Measurements from ENCODE around the gene TXNRD2.

GRCh38 chr22:19871023-19871844, 70.4 kb downstream of the TXNRD2 start:
- TF ChIP-seq CTCF (IDR thresholded peaks at IDR 0.05; ENCODE audit: poor library complexity, severe bottlenecking), result no peak
- no peak for TF ChIP-seq EZH2 (IDR thresholded peaks at IDR 0.05; ENCODE audit: borderline replicate concordance, insufficient read depth, low read length, poor library complexity, severe bottlenecking)
- no peak for TF ChIP-seq REST (IDR thresholded peaks at IDR 0.05; ENCODE audit: borderline replicate concordance)
- TF ChIP-seq EP300 (conservative IDR thresholded peaks at IDR 0.05; ENCODE audit: poor library complexity, severe bottlenecking), result no peak
- no peak for TF ChIP-seq TAF1 (IDR thresholded peaks at IDR 0.05; ENCODE audit: low read depth)
- no peak for TF ChIP-seq POLR2AphosphoS5 (IDR thresholded peaks at IDR 0.05)
- TF ChIP-seq SMC3 (conservative IDR thresholded peaks at IDR 0.05; ENCODE audit: poor library complexity), result no peak
- no peak for TF ChIP-seq RAD21 (conservative IDR thresholded peaks at IDR 0.05)
- no peak for TF ChIP-seq MXI1 (conservative IDR thresholded peaks at IDR 0.05; ENCODE audit: poor library complexity, severe bottlenecking)
